ENCODE results near the gene TCN2. TPM values are rescaled to one million over a fixed set of nuclear protein-coding genes. Genes with fewer than 3 reads are reported as not detected.

TCN2 gene
- total and polyA plus RNA-seq, 9 of the 15 experiments (the other 6 are each of a cell fraction or from before 2014, with no cell fraction given) = 0.88 to 5.4 (median 1.7) TPM

- in situ Hi-C loops (cut with MboI) = no loop called here
- FAIRE-seq = no peak
- no peak overlapping the region for H3K4me2 ChIP-seq (ENCODE audit: insufficient read depth, low read length)
- no peak overlapping the region for H3K9ac ChIP-seq (ENCODE audit: insufficient read depth in 1 of 2, low read depth in 2 of 2, low read length in 2 of 2)
- no peak overlapping the region for H3K4me3 ChIP-seq
- H4K20me1 ChIP-seq (replicated peaks; ENCODE audit: control insufficient read depth, insufficient read depth, low read length) = no peaks in the 10 kb centered on the region
- no peak overlapping the region for H2AFZ ChIP-seq (ENCODE audit: low read depth, low read length)
- H3K9me1 ChIP-seq (ENCODE audit: control insufficient read depth, insufficient read depth, low read length) = no peaks in the 10 kb centered on the region
- no peaks in the 10 kb centered on the region for H3K36me3 ChIP-seq (ENCODE audit: control insufficient read depth, insufficient read depth, low read length)
- BruUV-seq (replicated peaks) = no TSS peak
- H3K4me1 ChIP-seq (replicated peaks in 1 of 2; ENCODE audit: control insufficient read depth in 2 of 2, insufficient read depth in 2 of 2, low read length in 2 of 2) = peaks cover under 1 to 4% of the 10 kb centered on the region in 2 experiments; a peak in 3 of 5 replicates
- H3K27ac ChIP-seq (ENCODE audit: extremely low read depth, low read depth, low read length) = no peak overlapping the region
- H3K9me3 ChIP-seq (replicated peaks; ENCODE audit: control insufficient read depth, insufficient read depth, low read depth, low read length) = no peaks in the 10 kb centered on the region
- ATAC-seq = no peak
- H3K27me3 ChIP-seq (ENCODE audit: control insufficient read depth in 2 of 2, insufficient read depth in 2 of 2, low read length in 2 of 2) = no peaks in the 10 kb centered on the region
- ChIA-PET CTCF (ENCODE audit: low intra/inter-chr PET ratio) (no interaction called here), POLR2A (no interaction called here)
- DNase-seq (ENCODE audit: extremely low read depth in 1 of 4, low spot score in 3 of 4) = peak in 1 of 4 experiments; percentile 1
- H3K79me2 ChIP-seq (ENCODE audit: control insufficient read depth, insufficient read depth, low read length) = no peaks in the 10 kb centered on the region
- no peak for TF ChIP-seq DACH1 (IDR thresholded peaks at IDR 0.05; ENCODE audit: partially characterized antibody)
- TF ChIP-seq CREB1 (IDR thresholded peaks at IDR 0.05) = no peak
- TF ChIP-seq CREB1 (CRISPR knock-in tag; IDR thresholded peaks at IDR 0.05) = no peak
- TF ChIP-seq VEZF1 (CRISPR knock-in tag; IDR thresholded peaks at IDR 0.05) = no peak
- no peak for TF ChIP-seq ZNF324 (CRISPR knock-in tag; IDR thresholded peaks at IDR 0.05)
- TF ChIP-seq ELF1 (tag; IDR thresholded peaks at IDR 0.05) = no peak
- no peak for TF ChIP-seq ZNF695 (CRISPR knock-in tag; IDR thresholded peaks at IDR 0.05)
- intact Hi-C loops (cut with micrococcal nuclease) = no loop called here
These were observed 7.9 kb downstream of the TCN2 start for GRCh38 chr22:30614879-30615278.

Measured in K562 (cell line).